GM19099 (cell line): Measurements from ENCODE around the gene MCUB.

Experiments
- POLR2A ChIP-seq: IDR thresholded peaks from 3 replicates; pipeline ENCODE4 v1.6.1; 2011; ENCODE audit warnings: low read depth; ENCODE audit not compliant: insufficient read length; ENCODE audit errors: extremely low read depth

The MCUB gene

GRCh38 chr4:109657854-109658418 is 97.9 kb downstream of the MCUB start:
- no peak for TF ChIP-seq POLR2A

GRCh38 chr4:109658871-109659410 is 98.9 kb downstream of the MCUB start:
- no peak for TF ChIP-seq POLR2A

- TF ChIP-seq POLR2A = no peak
These were observed 102.1 kb downstream of the MCUB start for GRCh38 chr4:109662116-109662515.

DNA sequence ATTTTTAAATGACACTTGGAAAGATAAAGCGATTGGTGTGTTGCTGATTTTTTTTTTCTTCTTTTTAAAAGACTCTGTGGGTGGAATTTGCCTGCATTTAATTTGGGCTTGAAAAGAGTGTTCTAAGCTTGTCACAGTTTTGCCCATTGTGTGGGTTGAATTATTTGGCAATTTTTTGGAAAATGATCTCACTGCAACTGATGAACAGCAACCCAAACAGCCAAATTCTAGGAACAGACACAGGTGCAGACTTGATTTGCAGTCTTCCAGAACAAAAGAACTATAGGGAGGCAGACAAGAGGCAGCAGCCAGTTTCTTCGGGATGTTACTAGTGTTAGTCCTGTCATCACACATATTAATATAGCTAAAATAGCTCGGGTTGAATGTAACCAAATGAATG is 102.7 kb downstream of the MCUB start:
- TF ChIP-seq POLR2A = no peak

DNA sequence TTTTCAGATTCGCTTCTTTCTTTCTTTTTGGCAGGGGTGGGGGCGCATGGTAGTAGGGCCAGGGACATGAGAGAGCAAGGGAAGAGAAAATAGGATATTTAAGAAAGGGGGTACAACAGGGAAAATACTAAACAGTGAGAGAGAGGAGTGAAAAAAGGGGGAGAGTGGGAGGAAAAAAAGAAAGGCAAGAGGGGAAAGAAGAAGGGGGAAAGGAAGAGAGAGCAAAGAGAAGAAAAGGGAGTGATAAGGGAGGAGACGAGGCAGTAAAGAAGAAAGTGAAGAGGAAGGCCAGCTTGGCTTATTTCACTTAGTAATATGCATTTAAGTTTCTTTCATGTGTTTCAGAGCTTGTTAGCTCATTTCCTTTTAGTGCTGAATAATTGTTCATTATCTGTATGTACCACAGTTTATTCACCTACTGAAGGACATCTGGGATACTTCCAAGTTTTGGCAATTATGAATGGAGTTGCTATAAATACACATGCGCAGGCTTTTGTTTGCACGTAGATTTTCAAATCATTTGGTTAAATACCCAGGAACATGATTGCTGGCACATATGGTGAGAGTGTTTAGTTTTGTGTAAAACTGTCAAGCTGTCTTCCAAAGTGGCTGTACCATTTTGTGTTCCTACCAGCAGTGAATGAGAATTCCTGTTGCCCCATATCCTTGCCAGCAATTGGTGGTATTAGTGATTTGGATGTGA is 105.9 kb downstream of the MCUB start:
- no peak for TF ChIP-seq POLR2A

DNA sequence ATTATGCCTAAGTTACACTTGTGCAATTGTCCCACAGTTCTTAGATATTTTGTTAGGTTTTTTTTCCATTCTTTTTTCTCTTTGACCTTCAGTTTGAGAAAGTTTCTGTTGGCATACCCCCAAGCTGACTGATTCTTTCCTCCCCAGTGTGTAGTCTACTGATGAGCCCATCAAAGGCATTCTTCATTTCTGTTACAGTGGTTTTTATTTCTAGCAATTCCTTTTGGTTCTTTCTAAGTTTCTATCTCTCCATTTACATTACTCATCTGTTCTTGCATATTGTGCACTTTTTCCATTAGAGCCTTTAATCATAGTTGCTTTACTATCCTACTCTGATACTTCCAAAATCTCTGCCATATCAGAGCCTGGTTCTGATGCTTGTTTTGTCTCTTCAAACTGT is 111.3 kb downstream of the MCUB start:
- no peak for TF ChIP-seq POLR2A

GRCh38 chr4:109672169-109672930 is 112.3 kb downstream of the MCUB start:
- no peak for TF ChIP-seq POLR2A

- no peak for TF ChIP-seq POLR2A
These were observed 113.3 kb downstream of the MCUB start for GRCh38 chr4:109673303-109673702.

DNA sequence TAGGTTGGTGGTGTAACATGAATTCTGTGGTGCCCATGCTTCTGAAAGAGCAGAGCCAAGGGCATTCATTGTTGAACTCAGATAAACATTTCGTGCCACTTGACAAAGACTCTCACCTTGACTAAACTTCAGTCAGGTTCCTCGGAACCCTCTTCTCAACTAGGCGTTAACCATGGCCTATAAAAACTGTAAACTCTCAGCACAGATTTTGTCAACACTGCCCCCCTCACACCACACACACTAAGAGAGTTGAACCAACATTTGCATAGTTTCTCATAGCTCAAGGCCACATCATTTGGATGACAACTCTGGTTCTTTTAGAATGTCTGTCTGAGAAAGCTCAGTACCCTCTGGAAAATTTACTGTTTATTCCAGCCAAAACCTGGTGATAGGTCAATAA is 115.1 kb downstream of the MCUB start:
- TF ChIP-seq POLR2A = no peak

DNA sequence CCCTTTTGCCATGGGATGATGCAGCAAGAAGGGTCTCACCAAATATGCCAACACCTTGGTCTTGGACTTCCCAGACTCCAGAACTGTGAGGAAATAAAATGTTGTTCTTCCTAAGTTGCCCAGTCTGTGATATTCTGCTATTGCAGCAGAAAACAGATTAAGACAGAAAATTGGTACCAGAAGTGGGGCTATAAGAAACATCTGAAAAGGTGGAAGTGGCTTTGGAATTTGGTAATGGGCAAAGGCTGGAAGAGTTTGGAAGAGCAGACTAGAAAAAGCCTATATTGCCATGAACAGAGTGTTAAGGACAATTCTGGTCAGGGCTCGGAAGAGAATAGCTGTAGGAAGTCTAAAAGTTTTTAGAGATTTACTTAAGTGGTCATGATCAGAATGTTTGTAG is 115.8 kb downstream of the MCUB start:
- no peak for TF ChIP-seq POLR2A

DNA sequence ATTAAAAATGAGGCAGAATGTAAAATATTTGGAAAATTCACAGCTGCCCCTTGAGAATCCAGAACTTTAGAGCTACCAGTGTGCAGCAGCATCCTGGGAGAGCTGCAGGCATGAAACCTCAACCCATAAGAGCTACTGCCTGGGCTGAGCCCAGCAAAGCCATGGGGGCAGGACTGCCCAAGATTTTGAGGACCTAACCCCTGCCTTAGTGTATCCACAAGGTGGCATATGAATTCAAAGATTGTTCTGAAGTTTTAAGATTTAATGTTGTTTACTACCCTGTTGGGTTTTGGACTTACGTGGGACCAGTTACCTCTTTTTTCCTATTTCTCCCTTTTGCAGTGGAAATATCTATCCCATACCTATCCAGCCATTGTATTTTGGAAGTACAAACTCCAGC is 116.8 kb downstream of the MCUB start:
- TF ChIP-seq POLR2A = no peak

- no peak for TF ChIP-seq POLR2A
These were observed 122.8 kb downstream of the MCUB start for GRCh38 chr4:109682875-109683274.

DNA sequence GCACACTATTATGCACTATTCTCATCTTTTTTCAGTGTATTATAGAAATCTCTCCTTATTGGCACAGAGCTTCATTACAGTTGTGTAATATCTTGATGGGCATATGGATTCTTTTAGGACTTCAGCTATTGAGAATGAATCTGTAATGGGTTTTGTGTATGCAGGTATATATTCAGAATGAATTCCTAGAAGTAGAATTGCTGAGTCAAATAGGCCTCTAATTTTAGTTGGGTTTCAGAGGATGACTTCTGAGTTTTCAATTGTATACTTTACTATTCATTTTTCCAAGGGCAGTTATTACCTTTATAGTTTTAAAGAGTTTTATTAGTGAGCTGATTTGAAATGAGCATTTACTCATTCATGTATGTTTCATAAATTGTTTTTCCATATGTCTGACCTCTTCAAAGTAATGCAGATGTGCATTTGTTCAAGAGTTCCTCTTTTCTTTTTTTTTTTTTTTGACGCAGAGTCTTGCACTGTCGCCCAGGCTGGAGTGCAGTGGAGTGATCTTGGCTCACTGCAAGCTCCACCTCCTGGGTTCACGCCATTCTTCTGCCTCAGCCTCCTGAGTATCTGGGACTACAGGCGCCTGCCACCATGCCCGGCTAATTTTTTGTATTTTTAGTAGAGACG is 123.7 kb downstream of the MCUB start:
- no peak for TF ChIP-seq POLR2A

DNA sequence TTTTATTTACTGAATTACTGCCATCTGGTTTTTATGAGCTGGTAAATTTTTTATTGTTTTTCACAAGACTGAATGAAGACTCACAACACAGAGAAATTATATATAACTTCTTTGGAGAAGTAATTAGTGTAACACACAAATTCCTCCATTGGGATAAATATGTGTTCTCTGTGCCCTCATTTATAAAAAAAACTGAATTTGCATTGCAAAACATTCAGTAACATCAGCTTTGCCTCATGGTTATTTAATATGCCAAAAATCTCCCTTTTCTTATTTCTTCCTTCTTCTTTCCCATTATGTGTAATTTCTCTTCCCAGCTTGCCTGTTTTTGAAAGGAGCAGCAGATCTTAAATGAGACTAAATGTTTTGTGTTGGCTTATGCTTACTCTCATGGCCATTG is 124.7 kb downstream of the MCUB start:
- no peak for TF ChIP-seq POLR2A

GRCh38 chr4:109690690-109691410 is 130.8 kb downstream of the MCUB start:
- TF ChIP-seq POLR2A = no peak
